ENCODE data around the gene PSMD2.

- no peak for TF ChIP-seq POLR2A (IDR thresholded peaks at IDR 0.05)
- TF ChIP-seq, protein P1, sequence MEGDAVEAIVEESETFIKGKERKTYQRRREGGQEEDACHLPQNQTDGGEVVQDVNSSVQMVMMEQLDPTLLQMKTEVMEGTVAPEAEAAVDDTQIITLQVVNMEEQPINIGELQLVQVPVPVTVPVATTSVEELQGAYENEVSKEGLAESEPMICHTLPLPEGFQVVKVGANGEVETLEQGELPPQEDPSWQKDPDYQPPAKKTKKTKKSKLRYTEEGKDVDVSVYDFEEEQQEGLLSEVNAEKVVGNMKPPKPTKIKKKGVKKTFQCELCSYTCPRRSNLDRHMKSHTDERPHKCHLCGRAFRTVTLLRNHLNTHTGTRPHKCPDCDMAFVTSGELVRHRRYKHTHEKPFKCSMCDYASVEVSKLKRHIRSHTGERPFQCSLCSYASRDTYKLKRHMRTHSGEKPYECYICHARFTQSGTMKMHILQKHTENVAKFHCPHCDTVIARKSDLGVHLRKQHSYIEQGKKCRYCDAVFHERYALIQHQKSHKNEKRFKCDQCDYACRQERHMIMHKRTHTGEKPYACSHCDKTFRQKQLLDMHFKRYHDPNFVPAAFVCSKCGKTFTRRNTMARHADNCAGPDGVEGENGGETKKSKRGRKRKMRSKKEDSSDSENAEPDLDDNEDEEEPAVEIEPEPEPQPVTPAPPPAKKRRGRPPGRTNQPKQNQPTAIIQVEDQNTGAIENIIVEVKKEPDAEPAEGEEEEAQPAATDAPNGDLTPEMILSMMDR (IDR thresholded peaks at IDR 0.05): peak in 4 of 7 experiments; percentile 32 to 53 (median 44)
Measured at GRCh38 chr3:184289426-184289938, 9.6 kb upstream of the PSMD2 start.

Data from stomach (tissue), 4 donors.